Right ventricle myocardium superior (tissue), 1 donor: ENCODE data around the gene ASXL1. TPM values are rescaled to one million over a fixed set of nuclear protein-coding genes. Genes with fewer than 3 reads are reported as not detected.
A peak's percentile ranks its signal among the peaks of the same experiment; 100 is the strongest.

Source experiments
- ATAC-seq: fragments of 200-7000 bp; cut with Tn5 transposase; one replicate; pipeline ENCODE4 v1.9.1; 2020; ENCODE audit warnings: mild to moderate bottlenecking; ENCODE audit not compliant: poor library complexity
- DNase-seq: peaks from one replicate; pipeline ENCODE4 v3.0.0-alpha.2; 2020
- intact Hi-C: fragments of 100-400 bp; cut with DNase I; formaldehyde crosslinking; loops from one replicate; pipeline ENCODE4 v1.11.2; 2022
- total RNA-seq: library from RNA; stranded (reverse); fragmentation: NEBNext Ultra II Directional; extraction: Animal tissue kit (Norgen Biotek cat#: 25700); gene quantifications from one replicate; pipeline ENCODE4 v1.2.1, GENCODE V29; 2021
- donor health status: DM: no; HTN: yes; CAD: no; lungs with severe emphysema.

The ASXL1 gene
- total RNA-seq, 1 donor from 2014 or later, result 24.5 TPM

GRCh38 chr20:32429745-32430360, 71.7 kb downstream of the ASXL1 start:
- ATAC-seq (no peak), DNase-seq (no peak)
- intact Hi-C loops, result loop anchor here (5.0 kb wide), 1 partner anchor 33 kb away; no protein-coding TSS in a partner anchor

GRCh38 chr20:32431457-32431856, 73.3 kb downstream of the ASXL1 start:
- intact Hi-C loops, result loop anchor here (5.0 kb wide), 1 partner anchor 34 kb away; no protein-coding TSS in a partner anchor
- ATAC-seq, result no peak

GRCh38 chr20:32432277-32432676, 74.1 kb downstream of the ASXL1 start:
- no peak for DNase-seq
- intact Hi-C loops, result loop anchor here (5.0 kb wide), 1 partner anchor 35 kb away; no protein-coding TSS in a partner anchor
- ATAC-seq, result no peak

More at GRCh38 chr20:32431457-32431856, 73.3 kb downstream of the ASXL1 start:
- no peak for DNase-seq

- intact Hi-C loops, result loop anchor here (5.0 kb wide), 1 partner anchor 36 kb away; no protein-coding TSS in a partner anchor
- DNase-seq (no peak), ATAC-seq (peak; percentile 17)
These were observed 75.3 kb downstream of the ASXL1 start for GRCh38 chr20:32433311-32434021.

DNA sequence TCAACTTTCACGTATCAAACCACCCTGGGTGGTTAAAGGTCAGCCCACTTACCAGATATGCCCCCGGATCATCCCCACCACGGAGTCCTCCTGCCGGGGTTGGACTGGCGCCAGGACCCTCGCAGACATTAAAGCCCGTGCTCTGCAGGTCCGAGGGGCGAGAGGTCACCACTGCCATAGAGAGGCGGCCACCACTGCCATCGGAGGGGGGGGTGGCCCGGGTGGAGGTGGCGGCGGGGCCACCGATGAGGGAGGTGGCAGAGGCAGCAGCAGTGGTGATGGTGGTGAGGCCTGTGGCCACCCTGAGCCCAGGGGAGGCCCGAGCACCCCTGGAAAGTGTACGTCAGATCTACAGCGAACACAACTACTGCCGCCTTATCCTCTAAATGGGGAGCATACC, 76.3 kb downstream of the ASXL1 start:
- DNase-seq, result no peak
- ATAC-seq, result no peak
- intact Hi-C loops, result loop anchor here (5.0 kb wide), 1 partner anchor 37 kb away; no protein-coding TSS in a partner anchor

GRCh38 chr20:32435449-32436107, 77.4 kb downstream of the ASXL1 start:
- no peak for ATAC-seq
- no peak for DNase-seq
- intact Hi-C loops, result no loop called here

DNA sequence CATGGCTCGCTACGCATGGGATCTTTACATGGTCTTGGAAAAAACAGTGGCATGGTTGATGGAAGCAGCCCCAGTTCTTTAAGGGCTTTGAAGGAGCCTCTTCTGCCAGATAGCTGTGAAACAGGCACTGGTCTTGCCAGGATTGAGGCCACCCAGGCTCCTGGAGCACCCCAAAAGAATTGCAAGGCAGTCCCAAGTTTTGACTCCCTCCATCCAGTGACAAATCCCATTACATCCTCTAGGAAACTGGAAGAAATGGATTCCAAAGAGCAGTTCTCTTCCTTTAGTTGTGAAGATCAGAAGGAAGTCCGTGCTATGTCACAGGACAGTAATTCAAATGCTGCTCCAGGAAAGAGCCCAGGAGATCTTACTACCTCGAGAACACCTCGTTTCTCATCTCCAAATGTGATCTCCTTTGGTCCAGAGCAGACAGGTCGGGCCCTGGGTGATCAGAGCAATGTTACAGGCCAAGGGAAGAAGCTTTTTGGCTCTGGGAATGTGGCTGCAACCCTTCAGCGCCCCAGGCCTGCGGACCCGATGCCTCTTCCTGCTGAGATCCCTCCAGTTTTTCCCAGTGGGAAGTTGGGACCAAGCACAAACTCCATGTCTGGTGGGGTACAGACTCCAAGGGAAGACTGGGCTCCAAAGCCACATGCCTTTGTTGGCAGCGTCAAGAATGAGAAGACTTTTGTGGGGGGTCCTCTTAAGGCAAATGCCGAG, 78.2 kb downstream of the ASXL1 start:
- no peak for ATAC-seq
- intact Hi-C loops, result no loop called here
- no peak for DNase-seq

- intact Hi-C loops, result no loop called here
- DNase-seq (no peak), ATAC-seq (no peak)
These were observed 78.8 kb downstream of the ASXL1 start for GRCh38 chr20:32436968-32437367.

- no peak for ATAC-seq
- no peak for DNase-seq
- intact Hi-C loops, result no loop called here
These were observed 79.4 kb downstream of the ASXL1 start for GRCh38 chr20:32437391-32438074.

DNA sequence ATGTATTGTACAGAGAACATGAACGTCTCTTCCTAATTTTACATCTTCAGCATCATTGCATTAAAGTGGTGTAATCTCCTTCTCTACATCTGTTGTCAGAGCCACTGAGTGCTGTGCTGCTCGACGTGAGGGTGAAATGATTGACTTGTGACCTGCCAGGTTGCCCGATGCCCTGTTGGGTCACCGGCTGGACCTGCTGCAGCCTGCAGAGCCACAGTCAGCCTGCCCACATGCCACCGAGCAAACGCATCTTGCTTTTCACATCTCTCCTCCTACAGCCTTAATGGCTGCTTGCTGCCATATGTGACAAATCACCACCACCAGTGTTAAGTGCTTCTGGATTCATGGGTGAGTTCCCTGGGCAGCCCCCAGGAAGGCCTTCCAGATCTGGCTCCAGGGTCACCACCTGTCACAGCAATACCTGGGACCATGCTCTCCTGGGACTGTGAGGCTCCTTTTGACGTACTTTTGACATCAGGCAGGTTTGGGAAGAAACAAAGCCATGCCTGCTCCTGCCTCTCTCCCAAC, 80.3 kb downstream of the ASXL1 start:
- ATAC-seq, result no peak
- no peak for DNase-seq
- intact Hi-C loops, result no loop called here

DNA sequence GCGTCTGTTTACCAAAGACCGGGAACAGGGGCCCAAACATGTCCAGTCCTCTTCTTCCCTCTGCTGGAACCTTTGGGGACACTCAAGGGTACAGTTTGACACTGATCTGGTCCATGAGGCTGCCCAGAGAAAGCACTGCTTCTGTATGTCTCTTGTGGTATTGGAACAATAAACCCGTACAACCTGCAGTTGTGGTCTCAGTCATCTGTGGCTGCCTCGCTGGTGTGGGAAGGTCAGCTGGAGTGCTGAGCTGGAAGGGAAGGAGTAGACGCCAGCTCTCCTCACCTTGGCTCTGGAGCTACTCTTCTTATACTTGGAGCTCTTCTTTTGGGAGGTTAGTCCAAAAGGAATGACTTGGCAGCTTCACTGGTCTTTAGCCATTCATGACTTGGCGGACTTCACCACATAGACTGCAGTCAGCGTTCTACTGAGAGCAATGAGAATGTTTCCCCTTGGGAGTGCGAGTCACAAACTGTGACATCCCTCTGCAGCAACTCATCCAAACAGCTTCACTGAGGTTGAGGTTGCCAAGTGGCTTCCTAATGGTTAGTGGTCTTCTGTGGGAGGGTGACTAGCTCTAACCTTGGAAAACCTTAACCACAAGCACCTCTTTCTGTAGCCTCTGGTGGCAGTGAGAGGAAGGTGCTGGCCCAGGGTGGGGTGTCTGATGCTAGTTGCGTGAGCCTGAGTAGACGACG, 81.2 kb downstream of the ASXL1 start:
- DNase-seq (no peak), ATAC-seq (no peak)
- intact Hi-C loops, result no loop called here

DNA sequence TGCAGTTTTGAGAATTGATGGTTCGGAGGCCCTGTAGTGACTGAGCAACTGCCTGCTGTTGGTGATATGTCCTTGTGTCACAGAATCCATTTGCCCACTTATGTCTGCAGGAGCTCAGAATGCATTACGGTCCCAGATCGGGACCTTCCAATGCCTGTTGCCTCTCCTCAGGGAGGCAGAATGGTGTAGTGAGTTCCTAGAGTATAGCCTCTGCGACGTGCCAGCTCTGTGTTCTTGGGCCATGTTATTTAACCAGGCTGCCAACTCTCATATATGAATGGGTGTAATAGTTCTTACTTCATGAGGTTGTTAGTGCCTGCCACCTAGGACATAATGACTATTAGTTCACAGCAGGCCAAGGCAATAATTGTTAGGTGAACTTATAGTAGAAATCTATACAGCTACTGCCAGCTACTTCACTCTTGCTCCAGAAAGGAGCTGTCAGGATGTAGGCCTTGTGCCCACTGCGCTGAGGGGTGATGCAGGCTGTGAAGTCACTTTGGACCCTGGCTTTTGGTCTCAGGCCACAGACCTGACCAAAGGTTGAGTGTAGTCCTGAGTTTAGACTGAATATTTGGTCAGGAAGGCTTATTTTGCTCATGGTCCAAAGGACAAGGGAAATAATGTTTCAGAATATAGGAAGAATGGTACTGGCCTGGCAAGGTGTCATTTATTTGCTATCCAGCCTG, 82.1 kb downstream of the ASXL1 start:
- intact Hi-C loops, result no loop called here
- ATAC-seq, result no peak
- no peak for DNase-seq

DNA sequence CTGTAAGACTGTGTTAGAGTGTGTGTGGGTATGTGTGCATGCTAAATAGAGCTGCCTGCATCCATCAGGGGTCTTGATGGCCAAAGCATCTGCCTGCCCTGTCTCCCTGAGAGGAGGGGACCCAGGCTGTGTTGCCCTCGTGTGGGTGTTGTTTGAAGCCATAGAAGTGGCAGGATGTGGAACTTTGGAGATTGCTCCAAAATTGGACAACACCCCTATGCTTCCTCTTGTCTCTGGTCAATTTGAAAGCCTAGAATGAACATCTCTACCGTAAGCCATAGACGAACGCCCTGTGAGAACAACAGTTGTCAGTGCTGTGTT, 82.6 kb downstream of the ASXL1 start:
- DNase-seq, result no peak
- intact Hi-C loops, result no loop called here
- no peak for ATAC-seq

- ATAC-seq (no peak), DNase-seq (no peak)
- intact Hi-C loops, result no loop called here
These were observed 83.5 kb downstream of the ASXL1 start for GRCh38 chr20:32441638-32442037.

GRCh38 chr20:32442630-32443373, 84.7 kb downstream of the ASXL1 start:
- DNase-seq (no peak), ATAC-seq (no peak)
- intact Hi-C loops, result no loop called here

GRCh38 chr20:32443386-32443974, 85.3 kb downstream of the ASXL1 start:
- intact Hi-C loops, result no loop called here
- ATAC-seq, result no peak
- DNase-seq, result no peak
